Thyroid gland (tissue), 4 donors: ENCODE measurements around the gene MAD1L1.

Experiments
- CTCF ChIP-seq, 6 experiments: fragments of 200-600 bp in 3 of 6; fragments of 450-650 bp in 3 of 6; sonication (generic) in 3 of 6; IDR thresholded peaks; one replicate each; pipeline ENCODE4 v1.5.1; 2016 to 2019; ENCODE audit warnings: antibody characterized with exemption in 6 of 6, mild to moderate bottlenecking in 2 of 6, inconsistent platforms in 1 of 6, moderate library complexity in 1 of 6
- POLR2A ChIP-seq, 2 donors: fragments of 450-650 bp; IDR thresholded peaks; one replicate each; pipeline ENCODE4 v1.6.1; 2017; ENCODE audit warnings: antibody characterized with exemption in 2 of 2, mild to moderate bottlenecking in 2 of 2, moderate library complexity in 1 of 2

DNA sequence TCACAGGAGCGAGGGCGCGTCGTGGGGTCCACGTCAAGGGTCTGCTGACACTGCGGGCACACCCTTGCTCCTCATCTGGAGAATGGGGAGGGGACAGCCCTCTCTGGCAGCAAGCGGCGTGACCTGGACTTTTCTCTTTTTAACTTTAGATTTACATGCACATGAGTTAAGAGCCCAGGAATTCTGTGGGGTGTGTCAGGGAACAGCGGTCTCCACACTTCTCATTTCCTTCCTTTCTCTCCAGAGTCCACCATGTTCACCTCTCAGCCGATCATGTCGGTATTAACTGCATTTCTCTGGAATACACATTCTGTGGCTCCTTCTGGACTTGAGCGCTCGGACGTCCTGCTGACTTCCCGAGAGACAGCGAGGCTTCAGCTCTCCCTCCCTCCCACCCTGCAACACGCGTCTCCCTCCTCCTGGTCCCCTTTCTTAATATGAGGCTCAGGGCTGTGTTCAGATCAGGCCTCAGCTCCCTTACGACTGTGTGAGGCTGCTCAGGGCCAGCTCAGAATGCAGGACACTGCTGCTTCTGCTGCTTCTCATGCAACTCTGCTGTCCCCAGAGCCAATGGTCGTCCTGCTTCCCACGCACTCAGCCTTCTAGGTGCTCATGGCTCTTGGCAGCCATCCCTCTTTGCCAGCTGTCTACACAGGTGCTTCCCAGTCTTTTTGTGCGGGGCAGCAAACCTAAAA, 301.3 kb downstream of the MAD1L1 start:
- no peak for TF ChIP-seq CTCF (IDR thresholded peaks at IDR 0.05)
- no peak for TF ChIP-seq POLR2A (IDR thresholded peaks at IDR 0.05)
